CD14-positive monocyte (primary cell): ENCODE results near the gene ZGRF1. TPM values are rescaled to one million over a fixed set of nuclear protein-coding genes. Genes with fewer than 3 reads are reported as not detected.

ENCODE experiments used
- DNase-seq, 3 donors: peaks; one replicate each; pipeline ENCODE4 v3.0.0-alpha.2; 2011 to 2022
- H2AFZ ChIP-seq: 2 replicates; pipeline ENCODE4 v1.6.0; 2012; ENCODE audit warnings: mild to moderate bottlenecking, low read depth, low read length, inconsistent platforms; ENCODE audit not compliant: insufficient read depth, poor library complexity, severe bottlenecking
- H3K27ac ChIP-seq, 2 donors: 1 replicate in 1 of 2; 2 replicates in 1 of 2; pipeline ENCODE4 v1.5.1; 2012 to 2013; ENCODE audit warnings: low read length in 2 of 2, control low read depth in 1 of 2, inconsistent platforms in 1 of 2, low read depth in 1 of 2, mild to moderate bottlenecking in 1 of 2
- H3K27me3 ChIP-seq, 2 donors: one replicate each; pipeline versions ENCODE4 v1.6.0 to v1.6.1; 2011 to 2013; ENCODE audit warnings: low read length in 2 of 2; ENCODE audit not compliant: control insufficient read depth in 2 of 2, insufficient read depth in 2 of 2
- H3K36me3 ChIP-seq, 2 donors: replicated peaks in 1 of 2; 1 replicate in 1 of 2; 2 replicates in 1 of 2; pipeline versions ENCODE4 v1.5.1 to v1.6.1; 2012 to 2013; ENCODE audit warnings: low read length in 2 of 2, control low read depth in 1 of 2, inconsistent platforms in 1 of 2, mild to moderate bottlenecking in 1 of 2; ENCODE audit not compliant: insufficient read depth in 2 of 2, control insufficient read depth in 1 of 2
- H3K4me1 ChIP-seq, 2 donors: 1 replicate in 1 of 2; 2 replicates in 1 of 2; pipeline versions ENCODE4 v1.5.1 to v1.6.1; 2012 to 2013; ENCODE audit warnings: low read length in 2 of 2, control low read depth in 1 of 2, inconsistent platforms in 1 of 2, mild to moderate bottlenecking in 1 of 2, moderate library complexity in 1 of 2; ENCODE audit not compliant: insufficient read depth in 2 of 2, control insufficient read depth in 1 of 2
- H3K4me2 ChIP-seq: replicated peaks from 2 replicates; pipeline ENCODE3; 2012; ENCODE audit warnings: low read length, moderate library complexity, mild to moderate bottlenecking; ENCODE audit not compliant: poor library complexity, severe bottlenecking; ENCODE audit errors: extremely low read depth
- H3K4me3 ChIP-seq, 3 experiments: fragments of 200-600 bp in 1 of 3; sonication (generic) in 1 of 3; replicated peaks in 1 of 3; 1 replicate in 2 of 3; 2 replicates in 1 of 3; pipeline ENCODE4 v1.5.1; 2011 to 2013; ENCODE audit warnings: low read length in 3 of 3, mild to moderate bottlenecking in 3 of 3, control low read depth in 2 of 3, low read depth in 2 of 3, inconsistent platforms in 1 of 3, moderate library complexity in 1 of 3
- H3K79me2 ChIP-seq: 2 replicates; pipeline ENCODE4 v1.6.0; 2012; ENCODE audit warnings: mild to moderate bottlenecking, control low read depth, inconsistent platforms, low read length, moderate library complexity; ENCODE audit not compliant: insufficient read depth
- H3K9ac ChIP-seq: 2 replicates; pipeline ENCODE4 v1.6.0; 2017; ENCODE audit warnings: low read length, mild to moderate bottlenecking; ENCODE audit not compliant: insufficient read depth, poor library complexity, severe bottlenecking
- H3K9me3 ChIP-seq, 2 donors: replicated peaks in 1 of 2; 1 replicate in 1 of 2; 2 replicates in 1 of 2; pipeline versions ENCODE4 v1.5.1 to v1.6.1; 2012 to 2013; ENCODE audit warnings: low read length in 2 of 2, control low read depth in 1 of 2; ENCODE audit not compliant: control insufficient read depth in 1 of 2, insufficient read depth in 1 of 2
- H4K20me1 ChIP-seq: 2 replicates; pipeline ENCODE4 v1.6.0; 2012; ENCODE audit warnings: mild to moderate bottlenecking, low read length, control low read depth, moderate library complexity; ENCODE audit not compliant: insufficient read depth
- H3K27ac Mint-ChIP-seq, 7 donors: one replicate each; pipeline ENCODE4 v1.8.0; 2020; ENCODE audit warnings: mild to moderate bottlenecking in 7 of 7, mixed read lengths in 7 of 7, moderate library complexity in 6 of 7, inconsistent platforms in 2 of 7
- H3K27me3 Mint-ChIP-seq, 3 donors: one replicate each; pipeline ENCODE4 v1.8.0; 2021 to 2022; ENCODE audit warnings: low read depth in 3 of 3, mild to moderate bottlenecking in 3 of 3, mixed read lengths in 3 of 3, moderate library complexity in 3 of 3, inconsistent platforms in 1 of 3
- H3K36me3 Mint-ChIP-seq, 2 donors: one replicate each; pipeline ENCODE4 v1.8.0; 2020; ENCODE audit warnings: mixed read lengths in 2 of 2, inconsistent platforms in 1 of 2, mild to moderate bottlenecking in 1 of 2
- H3K4me1 Mint-ChIP-seq: one replicate; pipeline ENCODE4 v1.8.0; 2020; ENCODE audit warnings: mild to moderate bottlenecking, mixed read lengths
- H3K4me3 Mint-ChIP-seq, 2 donors: one replicate each; pipeline ENCODE4 v1.8.0; 2020; ENCODE audit warnings: mild to moderate bottlenecking in 2 of 2, mixed read lengths in 2 of 2, moderate library complexity in 1 of 2
- H3K9me3 Mint-ChIP-seq, 7 donors: one replicate each; pipeline ENCODE4 v1.8.0; 2020 to 2022; ENCODE audit warnings: mixed read lengths in 7 of 7, mild to moderate bottlenecking in 6 of 7, moderate library complexity in 6 of 7, inconsistent platforms in 2 of 7
- CTCF ChIP-seq: fragments of 200-600 bp; IDR thresholded peaks from one replicate; pipeline ENCODE4 v1.8.0; 2022; ENCODE audit warnings: antibody characterized with exemption, mild to moderate bottlenecking
- WGBS: methylation state at CpG from one replicate; pipeline ENCODE4 v1.1.5; 2013; ENCODE audit warnings: missing lambda C conversion rate; ENCODE audit not compliant: insufficient coverage; 5-methylcytosine and 5-hydroxymethylcytosine counted together
- intact Hi-C, 2 donors: fragments of 100-400 bp; cut with micrococcal nuclease; formaldehyde crosslinking; loops; one replicate each; pipeline versions ENCODE4 v1.15.0 to v1.15.1; 2023
- polyA plus RNA-seq, 3 donors: library from polyadenylated mRNA; depleted of rRNA in 1 of 3; unstranded in 2 of 3; stranded (reverse) in 1 of 3; fragments of 300-500 nt in 2 of 3; fragments of >200 nt in 1 of 3; fragmentation: Illumina TruSeq in 2 of 3; gene quantifications; 1 replicate in 2 of 3; 2 replicates in 1 of 3; pipeline ENCODE4 v1.2.3, GENCODE V29; 2012 to 2021

The ZGRF1 gene
- polyA plus RNA-seq, 3 donors = 0.81 to 2.9 (median 0.81) TPM

GRCh38 chr4:112649055-112649408 is 12.3 kb upstream of the ZGRF1 start:
- Histone ChIP-seq H3K9ac (no peak overlapping the region), H3K9me3 (no peaks in the 10 kb centered on the region), H2AFZ (no peak overlapping the region), H3K79me2 (peaks cover under 1% of the 10 kb centered on the region), H4K20me1 (no peaks in the 10 kb centered on the region), H3K36me3 (peaks cover 88 to 91% of the 10 kb centered on the region in 2 donors), H3K27ac (no peak overlapping the region), H3K27me3 (no peaks in the 10 kb centered on the region), H3K4me1 (no peaks in the 10 kb centered on the region), H3K4me3 (no peak overlapping the region), H3K4me2 (no peak overlapping the region)
- H3K4me1 Mint-ChIP-seq = no peaks in the 10 kb centered on the region
- no CpG with 5 or more reads among the region's 2 CpGs for WGBS
- DNase-seq = no peak
- H3K27me3 Mint-ChIP-seq = peaks cover 0 to 2% (median 0%) of the 10 kb centered on the region in 3 donors
- no peak overlapping the region for H3K27ac Mint-ChIP-seq
- no peak for TF ChIP-seq CTCF
- no peaks in the 10 kb centered on the region for H3K9me3 Mint-ChIP-seq
- no peak overlapping the region for H3K4me3 Mint-ChIP-seq
- H3K36me3 Mint-ChIP-seq = peaks cover 67 to 88% of the 10 kb centered on the region in 2 donors
- intact Hi-C loops = no loop called here

- H3K27me3 ChIP-seq = no peaks in the 10 kb centered on the region
- no peak for DNase-seq
- Mint-ChIP-seq H3K9me3 (no peaks in the 10 kb centered on the region), H3K27ac (peak overlapping the region in 1 of 7 donors; percentile 32), H3K36me3 (peaks cover 62 to 82% of the 10 kb centered on the region in 2 donors), H3K4me3 (no peak overlapping the region), H3K27me3 (peaks cover 0 to 2% (median 0%) of the 10 kb centered on the region in 3 donors), H3K4me1 (peaks cover under 1% of the 10 kb centered on the region)
- 100% methylated on average over 1 of the region's 3 CpGs for WGBS
- no peak overlapping the region for H2AFZ ChIP-seq
- H3K4me2 ChIP-seq = no peak overlapping the region
- H3K27ac ChIP-seq = no peak overlapping the region
- H3K36me3 ChIP-seq = peaks cover 82 to 85% of the 10 kb centered on the region in 2 donors
- peaks cover 5% of the 10 kb centered on the region for H3K79me2 ChIP-seq
- peaks cover 2 to 4% of the 10 kb centered on the region in 2 donors for H3K4me1 ChIP-seq
- no peak for TF ChIP-seq CTCF
- no peaks in the 10 kb centered on the region for H4K20me1 ChIP-seq
- no peak overlapping the region for H3K9ac ChIP-seq
- intact Hi-C loops = no loop called here
- H3K9me3 ChIP-seq = no peaks in the 10 kb centered on the region
- H3K4me3 ChIP-seq = no peak overlapping the region
These were observed 11.8 kb upstream of the ZGRF1 start for GRCh38 chr4:112648263-112649054.
